DMS53 treated with DMSO at 0.1 percent for 48 hours (cell line): ENCODE results near the gene APRT.
"Not testable (repeated sequence)": the region's sequence is repeated elsewhere in the genome, so short reads cannot be mapped to it uniquely, and the experiment has no call there.

Experiments
- DNase-seq: peaks from one replicate; lab custom pipeline; 2025; ENCODE audit not compliant: unreplicated experiment; lab: John Stamatoyannopoulos, UW

Gene APRT

DNA sequence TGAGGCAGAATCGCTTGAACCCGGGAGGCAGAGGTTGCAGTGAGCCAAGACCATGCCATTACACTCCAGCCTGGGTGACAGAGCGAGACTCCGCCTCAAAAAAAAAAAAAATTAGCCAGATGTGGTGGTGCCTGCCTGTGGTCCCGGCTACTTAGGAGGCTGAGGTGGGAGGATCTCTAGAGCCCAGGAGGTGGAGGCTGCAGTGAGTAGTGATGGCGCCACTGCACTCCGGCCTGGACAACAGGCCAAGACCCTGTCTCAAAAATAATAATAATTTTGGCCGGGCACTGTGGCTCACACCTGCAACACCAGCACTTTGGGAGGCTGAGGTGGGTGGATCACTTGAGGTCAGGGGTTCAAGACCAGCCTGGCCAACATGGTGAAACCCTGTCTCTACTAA lies 23.0 kb downstream of the APRT start:
- DNase-seq, result not testable (repeated sequence)

DNA sequence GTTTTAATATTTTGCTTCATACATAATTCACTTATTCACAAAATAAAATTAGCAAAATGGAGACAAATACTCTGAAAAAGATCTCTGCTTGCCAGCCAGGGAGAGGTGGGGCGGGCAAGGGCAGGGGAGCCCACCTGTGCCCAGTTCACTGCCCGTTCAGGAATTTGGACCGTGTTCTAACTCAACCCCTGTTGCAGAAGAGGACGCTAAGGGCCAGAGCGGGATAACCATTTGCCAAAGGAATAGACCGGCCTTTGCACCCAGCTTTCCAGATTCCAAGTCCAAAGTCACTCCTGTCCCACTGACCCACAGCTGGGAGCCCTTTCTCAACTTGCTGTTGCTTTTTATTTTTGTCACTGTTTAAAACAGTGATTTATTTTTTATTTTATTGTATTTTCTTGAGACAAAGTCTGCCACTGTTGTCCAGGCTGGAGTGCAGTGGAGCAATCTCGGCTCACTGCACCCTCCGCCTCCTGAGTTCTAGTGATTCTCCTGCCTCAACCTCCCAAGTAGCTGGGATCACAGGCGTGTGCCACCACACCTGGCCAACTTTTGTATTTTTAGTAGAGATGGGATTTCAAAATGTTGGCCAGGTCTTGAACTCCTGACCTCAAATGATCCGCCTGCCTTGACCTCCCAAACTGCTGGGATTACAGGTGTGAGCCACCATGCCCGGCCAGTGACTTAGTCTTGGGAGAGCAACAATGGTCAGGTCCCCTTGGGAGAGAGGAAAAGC lies 24.0 kb downstream of the APRT start:
- no peak for DNase-seq

DNA sequence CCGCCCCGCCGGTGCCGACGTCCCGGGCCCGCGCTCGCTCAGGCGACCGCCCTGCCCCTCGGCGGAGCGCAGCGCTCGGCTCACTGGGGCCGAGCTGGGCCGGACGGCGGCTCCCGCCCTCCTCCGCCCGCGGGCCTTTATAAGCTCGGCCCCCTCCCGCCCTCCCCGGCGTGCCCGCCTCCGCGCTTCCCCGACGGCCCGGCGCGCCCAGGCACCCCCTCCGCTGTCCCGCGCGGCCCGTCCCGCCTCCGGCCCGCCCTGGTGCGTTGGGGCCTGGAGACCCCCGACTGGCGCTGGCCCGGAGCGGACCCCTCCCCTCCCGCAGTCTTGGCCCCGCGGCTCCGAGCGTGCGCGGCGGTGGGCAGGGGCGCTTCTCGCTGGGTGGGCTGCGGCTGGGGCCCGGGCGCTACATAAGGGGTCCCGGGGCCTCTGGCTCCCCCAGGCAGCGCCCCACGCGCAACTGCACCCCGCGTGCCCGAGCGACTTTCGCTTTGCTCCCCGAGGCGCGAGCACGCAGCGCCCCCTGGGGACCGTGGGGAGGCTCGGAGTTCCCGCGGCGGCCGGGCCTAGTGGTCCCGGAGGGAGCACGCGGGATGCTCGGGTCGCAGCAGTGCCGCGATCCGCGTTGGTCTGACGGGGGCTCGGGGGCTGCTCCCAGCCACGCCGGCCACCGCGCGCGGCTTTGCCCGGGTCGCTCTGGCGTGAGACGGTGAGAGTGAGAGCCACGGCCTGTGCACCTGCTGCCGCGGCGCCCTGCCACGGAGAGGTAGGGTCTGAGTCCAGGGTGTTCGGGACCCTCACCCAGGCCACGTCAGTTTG lies 26.4 kb downstream of the APRT start, which contains the start of gene PIEZO1:
TSS of gene PIEZO1 (minus strand) at position 115 of the 819 bp plus-strand sequence. CDS start 256 bp downstream, outside the sequence.
- DNase-seq, result no peak

DNA sequence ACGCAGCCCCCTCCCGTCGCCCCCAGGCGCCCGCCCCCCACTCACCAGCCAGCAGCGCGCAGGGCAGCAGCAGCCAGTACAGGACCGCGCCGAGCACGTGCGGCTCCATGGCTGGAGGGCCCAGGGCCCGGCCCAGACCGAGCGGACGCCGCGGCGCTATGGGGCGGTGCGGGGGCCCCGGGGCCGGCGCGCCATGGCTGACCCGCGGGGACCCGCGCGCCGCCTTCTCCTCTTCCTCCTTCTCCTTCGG lies 26.9 kb downstream of the APRT start:
- no peak for DNase-seq

DNA sequence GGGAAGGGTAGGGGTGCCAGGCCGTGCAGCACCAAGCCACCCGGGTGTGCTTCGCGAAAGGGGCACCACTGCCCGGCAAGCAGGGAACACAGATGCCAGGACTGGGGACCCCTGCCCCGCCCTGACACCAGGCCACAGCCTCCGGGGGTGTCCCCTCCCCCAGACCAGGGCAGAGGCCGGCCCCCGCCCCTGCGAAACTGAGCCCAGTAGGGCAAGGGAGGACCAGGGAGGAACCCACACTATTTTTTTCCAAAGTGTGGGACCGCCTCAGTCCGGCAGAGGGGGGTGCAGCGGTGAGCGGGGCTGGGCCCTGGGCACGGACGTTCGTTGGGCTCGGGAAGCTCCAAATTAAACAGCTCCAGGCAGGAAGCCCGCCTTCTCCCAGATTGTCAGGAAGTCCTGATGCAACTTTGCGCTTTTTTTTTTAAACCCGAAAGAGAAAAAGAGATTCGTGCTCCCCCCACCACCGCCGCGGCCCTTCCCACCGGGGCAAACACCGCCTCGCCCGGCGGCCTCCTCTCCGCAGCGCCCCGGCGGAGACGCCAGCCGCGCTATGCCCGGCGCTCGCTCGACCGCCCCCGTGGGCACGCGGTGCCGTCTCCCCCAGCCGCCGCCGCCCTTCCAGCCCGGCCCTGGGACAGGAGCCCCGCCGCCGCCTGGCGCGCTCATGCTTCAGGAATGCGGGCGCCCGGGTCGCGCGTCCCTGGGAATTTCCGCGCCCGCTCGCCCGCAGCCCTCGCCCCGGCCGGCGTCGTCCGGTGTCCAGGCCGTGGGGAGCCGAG lies 27.5 kb downstream of the APRT start:
- no peak for DNase-seq

DNA sequence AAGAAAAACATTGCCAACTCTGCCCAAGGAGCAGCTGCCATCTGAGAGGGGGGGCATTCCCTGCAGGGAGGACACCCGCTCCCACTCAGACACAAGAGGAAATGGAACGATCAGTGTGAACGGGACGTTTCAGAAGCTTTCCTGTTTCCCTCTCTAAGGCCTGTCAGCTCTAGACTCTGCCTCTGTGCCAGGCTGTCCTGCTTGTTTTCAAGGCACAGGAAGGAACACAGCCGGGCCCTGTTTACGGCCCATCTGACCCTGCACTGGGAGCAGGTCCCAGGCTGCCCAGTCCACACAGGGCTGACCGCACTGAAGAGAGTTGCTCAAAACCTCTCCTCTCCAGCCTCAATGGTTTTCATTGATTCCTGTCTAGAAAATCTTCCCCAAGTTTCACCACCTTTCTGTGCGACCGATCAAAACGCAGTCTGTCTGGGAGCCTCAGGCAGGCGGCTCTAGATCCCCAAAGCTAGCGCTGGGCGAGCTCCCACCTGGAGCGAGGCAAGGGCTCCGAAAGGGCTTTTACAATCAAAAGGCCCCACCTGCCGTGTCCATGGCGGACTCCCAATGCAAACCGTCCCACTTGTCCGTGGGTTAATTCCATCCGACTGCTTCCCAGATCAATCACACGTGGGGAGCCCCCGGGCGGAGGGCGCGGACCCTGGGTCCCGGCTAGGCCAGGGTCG lies 28.2 kb downstream of the APRT start:
- no peak for DNase-seq

DNA sequence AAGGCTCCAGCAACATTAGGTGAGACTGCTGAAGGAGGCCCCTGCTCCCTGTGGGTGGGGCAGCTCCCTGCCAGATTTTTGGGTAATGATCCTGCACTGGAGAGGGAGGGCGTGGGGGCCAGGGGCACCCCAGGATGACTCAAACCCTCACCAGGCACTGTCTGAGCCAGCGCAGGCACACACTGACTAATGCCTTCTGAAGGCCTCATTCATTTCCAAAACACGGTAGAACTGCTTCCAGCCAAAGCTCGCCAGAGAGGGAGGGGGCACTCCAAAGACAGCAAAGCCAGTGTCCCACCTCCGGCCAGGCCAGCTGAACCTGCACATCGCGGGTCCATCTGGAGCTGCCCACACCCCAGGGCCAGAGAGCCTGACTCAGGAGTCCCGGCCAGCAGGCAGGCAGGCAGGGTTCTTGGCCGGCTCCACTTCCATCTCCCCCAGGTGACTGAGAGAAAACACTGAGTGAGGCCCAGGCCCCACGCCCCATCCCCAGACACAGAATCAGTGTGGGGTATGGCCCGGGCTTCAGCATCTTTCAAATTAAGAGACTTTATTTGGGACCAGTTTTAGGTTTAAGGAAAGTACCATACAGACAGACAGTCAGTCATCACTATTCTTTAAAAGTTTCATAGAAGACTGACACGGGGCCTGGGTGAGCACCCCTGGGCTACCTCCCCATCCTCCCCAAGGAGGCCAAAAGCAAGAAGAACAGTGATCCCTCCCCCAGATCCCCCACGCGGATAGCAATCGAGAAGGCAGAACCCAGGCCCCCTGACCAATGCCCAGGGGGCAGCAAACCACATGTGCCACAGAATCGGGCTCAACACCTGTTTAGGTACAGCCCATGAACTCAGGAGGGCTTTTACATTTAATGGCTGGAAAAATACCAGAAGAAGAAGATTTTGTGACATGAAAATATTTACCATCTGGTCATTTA lies 29.0 kb downstream of the APRT start:
- DNase-seq, result no peak

DNA sequence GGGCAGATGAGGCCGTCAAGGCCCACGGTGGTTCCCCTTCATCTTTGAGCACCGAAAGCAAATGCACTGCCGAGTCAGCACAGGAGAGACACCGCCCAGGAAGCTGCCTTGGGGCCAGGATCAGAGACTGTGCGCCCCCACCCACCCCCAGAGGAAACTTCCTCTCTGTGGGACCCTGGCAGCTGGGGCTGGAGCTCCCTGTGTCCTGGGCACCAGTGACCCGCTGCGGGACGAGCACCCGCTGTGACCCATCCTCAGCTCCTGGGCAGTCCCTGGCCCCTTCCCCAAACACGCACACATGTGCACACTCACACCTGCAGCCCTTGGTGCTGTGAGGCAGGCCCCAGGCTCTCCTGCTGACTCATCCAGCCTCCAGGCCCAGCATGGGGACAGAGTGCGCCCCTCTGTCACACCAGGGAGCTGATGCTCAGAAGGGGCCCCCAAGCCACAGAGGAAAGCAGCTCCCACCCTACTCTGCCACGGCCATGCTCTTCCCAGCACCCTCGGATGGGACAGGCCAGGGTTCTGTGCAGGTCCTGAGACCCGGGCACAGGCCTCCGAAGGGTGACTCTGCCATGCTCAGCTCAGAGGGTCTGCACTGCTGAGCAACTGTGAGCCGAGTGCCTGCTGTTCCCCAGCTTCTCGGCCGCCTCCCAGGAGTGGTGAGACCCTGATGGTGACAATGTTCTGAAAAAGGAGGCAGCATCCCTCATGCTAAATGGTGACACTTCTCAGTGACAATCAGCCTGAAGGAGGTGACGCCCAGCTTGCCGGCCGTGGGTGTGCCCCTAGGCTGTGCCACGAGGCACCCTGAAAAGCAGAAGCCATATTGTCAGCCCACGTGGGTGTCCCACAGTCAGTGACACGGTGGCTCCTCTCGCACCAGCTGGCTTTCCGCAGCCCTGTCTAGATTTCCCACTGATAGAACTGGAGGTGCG lies 30.3 kb downstream of the APRT start:
- DNase-seq, result no peak

DNA sequence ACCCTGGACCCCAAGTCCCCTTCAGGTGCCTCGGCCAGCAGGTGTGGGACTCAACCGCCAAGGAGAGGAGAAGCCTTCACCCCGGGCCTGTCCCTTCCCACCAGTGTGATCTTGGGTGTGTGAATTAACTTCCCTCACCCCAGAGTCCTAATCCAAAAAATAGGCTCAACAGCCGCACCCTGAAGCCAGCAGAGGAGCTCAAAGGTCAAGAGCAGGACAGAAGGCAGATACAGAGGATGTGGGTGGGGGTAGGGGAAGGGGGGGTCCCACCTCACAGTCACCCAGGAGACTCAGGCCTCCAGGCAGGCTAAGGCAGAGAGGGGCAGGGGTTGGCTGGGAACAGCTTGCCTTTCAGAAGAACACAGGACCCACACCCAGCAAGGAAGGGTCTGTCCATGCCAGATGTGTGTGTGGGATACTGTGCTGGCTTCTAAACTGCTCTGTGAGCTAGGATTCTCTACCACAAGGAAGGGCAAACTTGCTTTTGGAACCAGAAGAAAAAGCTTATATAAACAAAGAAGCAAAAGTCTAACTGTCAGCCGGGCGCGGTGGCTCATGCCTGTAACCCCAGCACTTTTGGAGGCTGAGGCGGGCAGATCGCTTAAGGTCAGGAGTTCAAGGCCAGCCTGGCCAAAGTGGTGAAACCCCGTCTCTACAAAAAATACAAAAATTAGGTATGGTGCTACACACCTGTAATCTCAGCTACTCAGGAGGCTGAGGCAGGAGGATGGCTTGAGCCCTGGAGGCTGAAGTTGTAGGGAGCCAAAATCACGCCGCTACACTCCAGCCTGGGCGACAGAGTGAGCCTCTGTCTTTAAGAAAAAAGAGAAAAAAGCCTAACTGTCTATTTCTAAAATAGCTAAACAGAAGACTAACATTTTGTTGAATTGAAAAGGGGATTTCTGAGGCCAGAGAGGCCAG lies 31.3 kb downstream of the APRT start:
- DNase-seq, result no peak

DNA sequence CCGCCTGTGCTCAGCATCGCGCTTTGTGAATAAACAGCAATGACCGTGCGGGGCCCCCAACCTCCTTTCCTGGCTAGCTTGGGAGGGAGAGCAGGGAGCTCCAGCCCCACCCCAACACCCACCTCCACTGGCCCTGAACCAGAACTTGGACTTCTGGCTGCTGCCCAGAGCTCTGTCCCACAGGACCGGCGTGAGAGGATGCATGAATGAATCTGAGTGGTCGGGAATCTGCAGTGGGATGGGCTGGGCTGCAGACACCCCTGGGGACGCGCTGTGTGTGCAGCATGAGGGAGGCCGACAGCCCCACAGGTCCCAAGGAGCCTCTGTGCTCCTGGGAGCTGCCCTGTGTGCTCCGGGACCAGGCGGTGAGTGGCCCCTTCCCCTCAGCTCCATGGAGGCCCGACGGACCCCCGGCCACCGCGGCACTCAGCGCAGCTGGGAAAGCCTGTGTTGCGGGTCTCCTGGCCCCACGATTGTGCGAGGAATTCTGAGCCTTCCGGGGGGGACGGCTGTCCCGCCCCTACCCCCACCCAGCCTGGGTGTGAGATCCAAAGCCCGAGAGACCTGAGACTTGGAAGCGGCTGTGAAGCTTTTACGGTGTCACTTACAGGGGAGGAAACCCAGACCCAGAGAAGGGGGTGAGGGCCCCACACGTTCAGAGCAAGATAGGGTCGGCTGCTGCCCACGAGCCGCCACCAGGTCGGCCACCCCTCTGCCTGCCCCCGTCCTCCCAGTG lies 32.2 kb downstream of the APRT start:
- DNase-seq, result no peak

DNA sequence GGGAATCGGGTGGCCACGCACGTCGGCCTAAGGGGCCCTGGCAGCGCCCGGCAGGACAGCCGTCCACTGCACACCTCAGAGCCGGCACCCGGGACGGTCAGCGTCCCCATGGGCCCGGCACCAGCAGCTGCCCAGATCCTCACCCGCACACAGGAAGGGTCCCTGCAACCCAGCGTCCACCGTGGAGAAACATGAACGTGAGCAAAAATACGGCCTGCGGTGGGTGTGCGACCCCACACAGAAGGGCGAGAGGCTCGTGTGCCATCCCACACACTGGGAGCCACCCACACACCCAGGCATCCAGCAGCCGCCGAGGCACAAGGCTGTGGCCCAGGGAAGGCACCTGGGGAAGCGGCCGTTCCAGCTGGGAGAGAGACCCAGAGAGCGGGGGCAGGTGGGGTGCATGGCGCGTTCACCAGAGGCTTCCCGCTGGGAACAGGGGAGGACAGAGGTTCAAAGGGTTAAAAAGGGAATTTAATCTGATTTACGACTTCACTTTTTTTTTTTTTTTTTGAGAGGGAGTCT lies 33.1 kb downstream of the APRT start:
- DNase-seq, result no peak

DNA sequence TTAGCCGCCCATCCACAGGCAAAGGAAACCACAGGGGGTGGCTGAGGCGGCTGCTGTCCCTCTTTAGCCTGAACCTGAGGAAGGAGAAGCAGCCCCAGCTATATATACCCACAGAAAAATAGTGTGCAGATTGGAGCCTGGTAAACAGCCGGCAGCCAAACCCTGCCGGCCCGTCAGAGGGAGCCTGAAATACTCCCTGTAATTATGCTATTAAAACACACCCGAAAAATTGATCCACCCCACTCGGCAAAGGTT lies 33.5 kb downstream of the APRT start:
- no peak for DNase-seq

DNA sequence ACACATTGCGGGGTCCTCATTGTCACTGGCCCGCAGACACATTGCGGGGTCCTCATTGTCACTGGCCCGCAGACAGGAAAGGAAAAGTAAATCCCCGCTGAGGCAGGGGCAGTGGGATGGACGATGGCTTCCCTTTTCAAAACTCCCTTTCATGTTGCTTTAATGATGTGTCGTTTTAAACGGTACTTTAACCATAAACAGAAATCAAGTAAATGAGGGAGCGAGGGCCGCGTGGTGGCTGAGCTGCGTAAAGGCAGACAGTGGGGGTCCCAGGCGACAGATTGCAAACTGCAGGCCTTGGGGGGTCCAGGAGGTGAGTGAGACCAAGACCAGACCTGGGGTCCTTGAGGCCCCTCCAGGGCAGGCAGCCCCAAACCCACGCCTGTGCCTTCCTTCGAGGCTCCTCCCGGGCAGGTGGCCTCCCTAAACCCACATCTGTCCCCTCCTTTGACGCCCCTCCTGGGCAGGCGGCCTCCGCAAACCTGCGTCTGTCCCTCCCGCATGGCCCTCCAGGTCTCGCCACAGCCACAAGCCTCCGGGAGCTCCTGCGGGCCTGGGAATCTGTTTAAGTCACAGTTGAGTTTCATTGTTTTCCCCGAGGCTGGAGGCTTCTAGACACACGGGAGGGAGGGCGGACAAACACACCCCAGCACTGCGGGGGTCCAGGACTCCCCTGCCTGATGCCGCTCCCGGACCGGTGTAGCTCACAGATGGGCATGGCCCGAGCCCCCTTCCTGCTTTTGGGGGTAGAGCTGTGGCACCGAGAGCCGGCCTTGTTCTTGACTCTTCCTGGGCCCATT lies 34.1 kb downstream of the APRT start:
- no peak for DNase-seq

DNA sequence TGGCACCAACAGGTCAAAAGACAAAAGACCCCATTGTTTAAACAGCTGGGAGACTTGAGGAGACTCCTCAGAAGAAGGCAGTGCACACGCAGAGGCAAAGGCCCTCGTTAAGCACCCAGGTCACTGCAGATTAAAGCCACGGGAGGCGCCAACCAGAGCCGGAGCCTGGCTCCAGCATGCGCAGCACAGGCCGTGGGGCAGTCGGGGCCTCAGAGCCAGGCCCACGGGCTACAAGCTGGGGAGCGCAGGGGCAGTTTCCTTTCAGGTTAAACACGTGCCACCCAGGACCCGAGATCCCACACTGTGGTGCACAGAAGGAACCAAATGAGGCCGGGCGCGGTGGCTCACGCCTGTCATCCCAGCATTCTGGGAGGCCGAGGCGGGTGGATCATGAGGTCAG lies 35.9 kb downstream of the APRT start:
- no peak for DNase-seq

DNA sequence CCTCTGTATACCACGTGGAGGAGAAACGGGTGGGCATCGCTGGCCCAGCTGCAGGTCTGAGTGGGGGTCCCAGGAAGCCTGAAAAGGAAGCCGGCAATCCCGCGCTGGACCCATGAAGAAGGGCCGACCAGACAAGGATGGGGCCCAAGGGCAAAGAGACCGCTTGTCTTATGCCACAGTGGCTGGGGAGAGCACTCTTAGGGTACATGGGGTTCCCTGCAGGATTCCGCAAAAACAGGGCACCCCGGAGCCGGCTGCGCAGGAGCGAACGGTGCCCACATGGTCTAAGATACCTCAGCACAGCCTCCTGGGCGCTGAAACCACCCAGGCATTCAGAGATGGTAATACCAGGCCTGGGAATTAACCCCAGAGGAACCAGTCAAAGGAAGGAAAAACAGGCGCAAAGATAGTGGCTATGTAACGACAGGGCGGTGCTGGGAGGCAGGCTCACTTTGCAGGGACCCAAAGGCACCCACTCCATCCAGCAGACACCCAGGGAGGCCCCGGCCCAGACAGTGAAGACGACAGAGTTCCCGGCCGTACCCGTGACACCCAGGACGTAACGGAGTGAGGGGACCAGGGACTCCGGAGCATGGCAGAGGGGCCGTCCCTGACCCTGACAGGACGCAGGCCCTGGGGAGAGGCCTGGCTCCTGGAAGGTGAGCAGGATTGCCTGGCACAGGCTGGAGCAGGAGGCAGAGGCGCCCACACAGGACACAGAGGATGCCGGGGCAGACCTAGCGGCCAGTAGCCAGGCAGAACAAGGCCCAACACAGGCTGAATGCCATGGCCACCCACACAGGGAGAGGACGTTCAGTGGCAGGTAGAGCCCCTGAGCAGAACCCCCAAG lies 37.0 kb downstream of the APRT start:
- no peak for DNase-seq

DNA sequence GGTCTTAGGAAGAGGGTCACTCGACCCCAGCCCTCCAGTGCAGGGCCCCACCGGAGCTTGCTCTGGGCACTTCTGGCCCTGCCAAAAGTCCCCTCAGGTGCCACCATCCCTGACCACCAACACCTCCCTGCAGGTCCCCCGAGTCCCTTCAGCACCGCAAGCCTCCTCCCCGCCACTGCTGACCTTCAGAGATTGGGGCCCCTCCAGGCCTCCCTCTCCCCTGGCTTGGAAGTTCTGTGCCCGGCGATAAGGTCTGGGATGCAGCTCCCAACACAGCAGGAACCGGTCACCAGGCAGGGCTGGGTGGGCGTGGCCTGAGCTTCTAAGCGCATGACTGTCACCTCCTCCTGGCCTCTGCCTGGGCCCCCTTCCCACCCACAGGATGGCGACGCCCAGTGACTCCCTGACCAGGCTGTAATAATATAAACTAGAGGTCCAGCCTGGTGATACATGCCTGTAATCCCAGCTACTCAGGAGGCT lies 37.9 kb downstream of the APRT start:
- DNase-seq, result no peak
